ENCODE results near the gene RTN4R.

RTN4R gene

GRCh38 chr22:20194681-20195593 is 73.2 kb downstream of the RTN4R start:
- DNase-seq: no peak

GRCh38 chr22:20193761-20194494 is 74.2 kb downstream of the RTN4R start:
- no peak for DNase-seq

DNA sequence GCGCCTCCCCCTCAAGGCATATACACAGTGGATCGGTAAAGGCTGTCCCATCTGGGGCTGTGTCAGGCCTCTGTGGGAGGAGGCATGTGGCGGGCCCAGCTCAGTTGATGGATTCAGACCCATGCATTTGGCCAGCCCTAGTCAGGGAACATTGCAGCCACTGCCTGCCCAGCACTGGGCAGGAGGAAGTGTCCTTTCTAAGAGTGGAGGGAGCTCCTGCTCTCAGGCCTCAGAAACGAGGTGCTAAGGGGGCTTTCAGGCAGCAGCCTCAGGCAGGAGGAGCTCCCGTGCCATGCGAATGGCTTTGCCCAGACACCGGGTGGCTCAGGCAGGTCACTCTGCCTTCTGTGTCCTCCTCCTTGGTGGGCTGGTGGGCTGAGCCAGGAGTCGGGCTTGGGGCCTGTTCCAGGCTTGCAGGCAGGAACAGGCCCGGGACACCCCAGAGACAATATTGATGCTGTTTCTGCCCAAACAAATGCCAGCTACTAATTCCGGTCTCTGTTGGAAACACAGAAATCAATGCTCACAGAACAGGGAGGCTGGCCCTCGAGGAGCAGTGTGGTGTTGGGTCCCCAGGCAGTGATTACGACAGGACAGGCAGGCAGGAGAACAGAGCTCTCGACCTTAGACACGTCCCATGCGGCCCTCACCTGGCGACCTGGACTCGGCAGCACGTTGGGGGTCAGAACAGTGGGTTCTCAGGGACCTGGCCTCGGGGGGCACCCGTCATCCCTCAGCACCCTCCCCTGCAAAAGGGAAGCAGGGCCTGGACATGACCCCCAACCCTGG is 75.0 kb downstream of the RTN4R start:
- DNase-seq: no peak

DNA sequence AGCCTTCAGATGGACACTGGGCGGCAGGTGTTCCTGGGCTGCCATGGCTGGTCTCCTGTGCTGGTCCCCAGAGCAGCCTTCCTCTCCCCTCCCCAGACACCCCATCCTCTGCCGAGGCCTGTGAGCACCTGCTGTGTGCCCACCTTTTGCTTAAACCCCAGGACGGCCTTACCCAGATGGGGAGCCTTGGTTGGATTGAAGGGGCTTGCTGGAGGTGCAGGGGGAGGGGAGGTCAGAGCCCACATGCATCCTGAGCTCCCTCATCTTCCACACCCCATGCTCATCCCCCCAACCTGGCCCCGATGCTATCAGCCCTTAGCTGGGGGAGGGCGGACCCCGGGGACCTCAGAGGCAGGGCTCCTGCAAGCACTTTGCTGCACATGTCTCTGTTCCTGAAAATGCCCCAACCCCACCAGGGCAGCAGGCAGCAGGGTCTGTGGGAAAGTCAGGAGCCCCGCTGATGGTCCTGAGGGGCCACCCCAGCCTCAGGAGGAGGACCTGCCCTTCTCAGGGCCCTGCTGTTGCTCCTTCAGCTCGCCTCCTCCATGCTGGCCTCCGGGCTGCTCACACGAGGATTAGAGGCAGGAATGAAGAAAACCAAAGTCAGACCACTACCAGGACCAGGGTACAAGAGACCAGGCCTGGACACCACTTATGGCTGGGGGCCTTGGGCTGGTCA is 75.7 kb downstream of the RTN4R start:
- DNase-seq: no peak

- DNase-seq: no peak
These were observed 76.3 kb downstream of the RTN4R start for GRCh38 chr22:20191803-20192202.
